Astrocyte (in vitro differentiated cells and primary cell): ENCODE data around the gene TEDC2. TPM values are rescaled to one million over a fixed set of nuclear protein-coding genes. Genes with fewer than 3 reads are reported as not detected.

Experiments
- DNase-seq: peaks from one replicate; pipeline ENCODE4 v3.0.0-alpha.2; 2010; ENCODE audit warnings: low read depth
- FAIRE-seq: peaks from 2 replicates; lab custom pipeline; 2011; peaks lifted over from hg19 to GRCh38; lab: Jason Lieb, UNC
- H2AFZ ChIP-seq: 2 replicates; pipeline ENCODE4 v1.6.0; 2012; ENCODE audit warnings: low read depth, low read length, inconsistent platforms
- H3K27ac ChIP-seq: 2 replicates; pipeline ENCODE4 v1.5.1; 2011; ENCODE audit warnings: low read depth, low read length, inconsistent platforms
- H3K27me3 ChIP-seq: 2 replicates; pipeline ENCODE4 v1.6.0; 2011; ENCODE audit warnings: low read length, inconsistent platforms; ENCODE audit not compliant: insufficient read depth
- H3K36me3 ChIP-seq: 2 replicates; pipeline ENCODE4 v1.5.1; 2011; ENCODE audit warnings: low read length, inconsistent platforms; ENCODE audit not compliant: insufficient read depth
- H3K4me1 ChIP-seq: 2 replicates; pipeline ENCODE4 v1.5.1; 2011; ENCODE audit warnings: low read length, inconsistent platforms; ENCODE audit not compliant: insufficient read depth
- H3K4me2 ChIP-seq: 2 replicates; pipeline ENCODE4 v1.6.0; 2012; ENCODE audit warnings: low read length, inconsistent platforms
- H3K4me3 ChIP-seq: 2 replicates; pipeline ENCODE4 v1.5.1; 2011; ENCODE audit warnings: low read depth, mild to moderate bottlenecking, low read length, inconsistent platforms; ENCODE audit not compliant: insufficient read depth
- H3K79me2 ChIP-seq: 2 replicates; pipeline ENCODE4 v1.6.0; 2012; ENCODE audit warnings: mild to moderate bottlenecking, low read length, inconsistent platforms; ENCODE audit not compliant: insufficient read depth
- H3K9ac ChIP-seq: 2 replicates; pipeline ENCODE4 v1.6.0; 2012; ENCODE audit warnings: mild to moderate bottlenecking, low read length, inconsistent platforms
- H3K9me3 ChIP-seq: 2 replicates; pipeline ENCODE4 v1.5.1; 2012; ENCODE audit warnings: low read depth, mild to moderate bottlenecking, low read length, inconsistent platforms; ENCODE audit not compliant: insufficient read depth
- H4K20me1 ChIP-seq: 2 replicates; pipeline ENCODE4 v1.6.0; 2012; ENCODE audit warnings: low read length, inconsistent platforms; ENCODE audit not compliant: insufficient read depth
- H3K27ac Mint-ChIP-seq: one replicate; pipeline ENCODE4 v1.8.0; 2021; ENCODE audit warnings: mild to moderate bottlenecking, mixed read lengths; ENCODE audit not compliant: unreplicated experiment
- H3K27me3 Mint-ChIP-seq: one replicate; pipeline ENCODE4 v1.8.0; 2021; ENCODE audit warnings: low read depth, mixed read lengths; ENCODE audit not compliant: unreplicated experiment
- H3K36me3 Mint-ChIP-seq: one replicate; pipeline ENCODE4 v1.8.0; 2021; ENCODE audit warnings: low read depth, mixed read lengths; ENCODE audit not compliant: unreplicated experiment
- H3K4me1 Mint-ChIP-seq: one replicate; pipeline ENCODE4 v1.8.0; 2021; ENCODE audit warnings: low read depth, mixed read lengths; ENCODE audit not compliant: unreplicated experiment
- H3K4me3 Mint-ChIP-seq: one replicate; pipeline ENCODE4 v1.8.0; 2021; ENCODE audit warnings: mild to moderate bottlenecking, moderate library complexity, mixed read lengths; ENCODE audit not compliant: unreplicated experiment
- H3K9me3 Mint-ChIP-seq: one replicate; pipeline ENCODE4 v1.8.0; 2021; ENCODE audit warnings: mild to moderate bottlenecking, mixed read lengths; ENCODE audit not compliant: unreplicated experiment
- CTCF ChIP-seq: IDR thresholded peaks from 2 replicates; pipeline ENCODE4 v1.5.1; 2011; ENCODE audit warnings: low read depth, mild to moderate bottlenecking, inconsistent platforms, low read length, moderate library complexity; ENCODE audit not compliant: insufficient read depth
- EZH2 ChIP-seq: IDR thresholded peaks from 2 replicates; pipeline ENCODE4 v1.6.1; 2012; ENCODE audit warnings: mild to moderate bottlenecking, low read length, inconsistent platforms; ENCODE audit not compliant: insufficient read depth
- total RNA-seq: library from RNA; stranded (reverse); gene quantifications from 2 replicates; pipeline ENCODE4 v1.2.1, GENCODE V29; 2021

TEDC2 gene
- total RNA-seq, 1 donor from 2014 or later: 6.0 TPM

GRCh38 chr16:2511996-2512734 lies 52.3 kb downstream of the TEDC2 start:
- Histone ChIP-seq H3K4me1 (peaks cover 35% of the 10 kb centered on the region), H3K9me3 (no peaks in the 10 kb centered on the region), H3K79me2 (peaks cover 31% of the 10 kb centered on the region), H3K27ac (no peak overlapping the region), H2AFZ (no peak overlapping the region), H3K4me2 (no peak overlapping the region), H4K20me1 (peaks cover 28% of the 10 kb centered on the region), H3K9ac (no peak overlapping the region), H3K27me3 (no peaks in the 10 kb centered on the region), H3K36me3 (no peaks in the 10 kb centered on the region), H3K4me3 (no peak overlapping the region)
- H3K4me3 Mint-ChIP-seq: no peak overlapping the region
- no peak for TF ChIP-seq CTCF
- TF ChIP-seq EZH2: no peak
- H3K27ac Mint-ChIP-seq: no peak overlapping the region
- FAIRE-seq (no peak), DNase-seq (no peak)
- peaks cover 21% of the 10 kb centered on the region for H3K4me1 Mint-ChIP-seq
- no peaks in the 10 kb centered on the region for H3K9me3 Mint-ChIP-seq
- H3K27me3 Mint-ChIP-seq: peaks cover 1% of the 10 kb centered on the region
- H3K36me3 Mint-ChIP-seq: peaks cover 6% of the 10 kb centered on the region

- H3K4me1 Mint-ChIP-seq: peaks cover 27% of the 10 kb centered on the region
- Histone ChIP-seq H3K9ac (peak overlapping the region; percentile 95), H2AFZ (peak overlapping the region; percentile 89), H3K4me2 (peak overlapping the region; percentile 99), H3K27ac (no peak overlapping the region), H3K27me3 (no peaks in the 10 kb centered on the region), H3K9me3 (no peaks in the 10 kb centered on the region), H3K79me2 (peaks cover 38% of the 10 kb centered on the region), H4K20me1 (peaks cover 35% of the 10 kb centered on the region), H3K4me3 (peak overlapping the region; percentile 55), H3K36me3 (no peaks in the 10 kb centered on the region), H3K4me1 (peaks cover 39% of the 10 kb centered on the region)
- DNase-seq: no peak
- no peak for TF ChIP-seq CTCF
- no peak for TF ChIP-seq EZH2
- H3K36me3 Mint-ChIP-seq: peaks cover 6% of the 10 kb centered on the region
- H3K9me3 Mint-ChIP-seq: no peaks in the 10 kb centered on the region
- peak overlapping the region; percentile 80 for H3K27ac Mint-ChIP-seq
- H3K27me3 Mint-ChIP-seq: peaks cover 1% of the 10 kb centered on the region
- peak overlapping the region; percentile 82 for H3K4me3 Mint-ChIP-seq
- no peak for FAIRE-seq
Observed at GRCh38 chr16:2512735-2513404, 53.0 kb downstream of the TEDC2 start.
